SH-SY5Y (cell line): ENCODE data around the gene AKT3.

Experiments used
- GATA2 ChIP-seq: IDR thresholded peaks from 2 replicates; pipeline ENCODE4 v1.6.1; 2011; ENCODE audit warnings: mild to moderate bottlenecking, low read depth, low read length
- GATA3 ChIP-seq: IDR thresholded peaks from 2 replicates; pipeline ENCODE4 v1.6.1; 2011; ENCODE audit warnings: low read depth, mild to moderate bottlenecking, low read length, moderate library complexity

DNA sequence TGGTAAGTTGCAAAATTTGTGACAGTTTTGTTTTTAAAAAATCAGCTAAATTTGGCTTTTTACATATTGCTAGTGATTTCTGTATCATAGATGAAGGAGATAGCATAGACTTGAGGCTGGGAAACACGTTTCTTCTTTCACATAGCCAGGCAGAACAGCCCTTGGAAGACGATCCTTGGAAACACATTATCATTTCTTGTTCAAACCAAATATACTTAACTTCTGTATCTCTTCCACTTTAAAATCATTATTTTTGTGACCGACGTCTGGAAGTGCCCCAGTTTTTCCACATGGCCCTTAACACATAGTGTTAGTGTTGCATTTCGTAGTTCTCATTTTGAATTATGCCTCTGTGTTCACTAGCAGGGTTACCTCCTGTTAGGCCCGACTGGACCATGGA lies 400.7 kb downstream of the AKT3 start:
- TF ChIP-seq GATA3 (no peak), GATA2 (no peak)
